Measurements from ENCODE around the gene TAL2.

DNA sequence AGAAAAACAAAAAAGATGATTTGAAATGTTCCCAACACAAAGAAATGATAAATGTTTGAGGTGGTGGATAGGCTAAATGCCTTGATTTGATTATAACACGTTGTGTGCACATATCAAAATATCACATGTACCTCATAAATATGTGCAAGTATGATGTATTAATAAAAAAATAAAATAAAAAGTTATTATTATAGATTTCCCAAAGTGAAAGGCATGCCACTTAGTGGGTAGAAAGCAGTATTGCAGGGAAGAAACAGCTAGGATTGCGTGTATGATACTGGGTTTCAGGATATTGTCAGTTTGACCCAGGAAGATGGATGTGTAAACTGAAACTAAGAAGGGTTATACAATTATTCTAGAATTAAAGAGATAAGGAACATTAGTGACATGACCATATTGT, 28.5 kb downstream of the TAL2 start:
- TF ChIP-seq, protein P1, sequence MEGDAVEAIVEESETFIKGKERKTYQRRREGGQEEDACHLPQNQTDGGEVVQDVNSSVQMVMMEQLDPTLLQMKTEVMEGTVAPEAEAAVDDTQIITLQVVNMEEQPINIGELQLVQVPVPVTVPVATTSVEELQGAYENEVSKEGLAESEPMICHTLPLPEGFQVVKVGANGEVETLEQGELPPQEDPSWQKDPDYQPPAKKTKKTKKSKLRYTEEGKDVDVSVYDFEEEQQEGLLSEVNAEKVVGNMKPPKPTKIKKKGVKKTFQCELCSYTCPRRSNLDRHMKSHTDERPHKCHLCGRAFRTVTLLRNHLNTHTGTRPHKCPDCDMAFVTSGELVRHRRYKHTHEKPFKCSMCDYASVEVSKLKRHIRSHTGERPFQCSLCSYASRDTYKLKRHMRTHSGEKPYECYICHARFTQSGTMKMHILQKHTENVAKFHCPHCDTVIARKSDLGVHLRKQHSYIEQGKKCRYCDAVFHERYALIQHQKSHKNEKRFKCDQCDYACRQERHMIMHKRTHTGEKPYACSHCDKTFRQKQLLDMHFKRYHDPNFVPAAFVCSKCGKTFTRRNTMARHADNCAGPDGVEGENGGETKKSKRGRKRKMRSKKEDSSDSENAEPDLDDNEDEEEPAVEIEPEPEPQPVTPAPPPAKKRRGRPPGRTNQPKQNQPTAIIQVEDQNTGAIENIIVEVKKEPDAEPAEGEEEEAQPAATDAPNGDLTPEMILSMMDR (IDR thresholded peaks at IDR 0.05; ENCODE audit: borderline replicate concordance, extremely low read depth, low read length, poor library complexity, severe bottlenecking) = peak; percentile 25
- no peak for TF ChIP-seq EZH2 (IDR thresholded peaks at IDR 0.05; ENCODE audit: borderline replicate concordance, low read depth, low read length, severe bottlenecking)
